ENCODE data around the gene RNF157. TPM values are rescaled to one million over a fixed set of nuclear protein-coding genes. Genes with fewer than 3 reads are reported as not detected.
A peak's percentile ranks its signal among the peaks of the same experiment; 100 is the strongest.

RNF157 gene
- total and polyA plus RNA-seq, 12 donors, result 2.3 to 6.1 (median 4.5) TPM

DNA sequence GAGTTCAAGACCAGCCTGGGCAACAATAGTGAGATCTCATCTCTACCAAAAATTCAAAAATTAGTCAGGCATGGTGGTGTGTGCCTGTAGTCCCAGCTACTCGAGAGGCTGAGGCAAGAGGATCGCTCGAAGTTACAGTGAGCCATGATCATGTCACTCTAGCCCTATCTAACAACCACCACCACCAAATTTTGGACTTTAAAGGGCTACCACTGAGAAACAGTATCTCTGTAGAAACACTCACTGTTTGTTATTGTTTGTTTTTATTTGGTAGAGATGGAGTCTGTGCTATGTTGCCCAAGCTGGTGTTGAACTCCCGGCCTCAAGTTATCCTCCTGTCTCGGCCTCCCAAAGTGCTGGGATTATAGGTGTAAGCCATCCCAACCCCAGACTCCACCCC lies 23.6 kb upstream of the RNF157 start:
- Histone ChIP-seq H3K9me3 (replicated peaks in 1 of 3) (no peaks in the 10 kb centered on the region), H3K36me3 (replicated peaks in 1 of 2) (no peaks in the 10 kb centered on the region), H3K4me3 (no peak overlapping the region), H3K27ac (peak overlapping the region in 2 of 5 donors; percentile 47 to 82), H3K27me3 (no peaks in the 10 kb centered on the region), H3K4me1 (replicated peaks in 1 of 2) (peaks cover 17 to 40% of the 10 kb centered on the region in 2 donors)
- TF ChIP-seq CTCF (IDR thresholded peaks at IDR 0.05) (no peak), POLR2A (IDR thresholded peaks at IDR 0.05) (no peak)
- intact Hi-C loops (cut with DNase I), result no loop called here
- WGBS, 4 donors, result 93 to 95% (median 95%) methylated on average over 2 to 5 of the region's 5 CpGs
- DNase-seq, result no peak

GRCh38 chr17:76262732-76263344 lies 22.5 kb upstream of the RNF157 start:
- no peaks in the 10 kb centered on the region for H3K36me3 ChIP-seq (replicated peaks in 1 of 2)
- H3K27ac ChIP-seq, result no peak overlapping the region
- no peak for DNase-seq
- no peak for TF ChIP-seq CTCF (IDR thresholded peaks at IDR 0.05)
- TF ChIP-seq POLR2A (IDR thresholded peaks at IDR 0.05), result no peak
- no peaks in the 10 kb centered on the region for H3K9me3 ChIP-seq (replicated peaks in 1 of 3)
- intact Hi-C loops (cut with DNase I), result no loop called here
- H3K4me1 ChIP-seq (replicated peaks in 1 of 2), result peaks cover 17 to 31% of the 10 kb centered on the region in 2 donors
- no peaks in the 10 kb centered on the region for H3K27me3 ChIP-seq
- 62 to 73% (median 65%) methylated on average over 9 of the region's 9 CpGs for WGBS, 4 donors
- no peak overlapping the region for H3K4me3 ChIP-seq

- intact Hi-C loops (cut with DNase I), result no loop called here
- WGBS, 4 donors, result 79 to 88% (median 84%) methylated on average over 22 to 23 of the region's 23 CpGs
- no peaks in the 10 kb centered on the region for H3K9me3 ChIP-seq (replicated peaks in 1 of 3)
- H3K27ac ChIP-seq, result no peak overlapping the region
- H3K4me3 ChIP-seq, result no peak overlapping the region
- no peaks in the 10 kb centered on the region for H3K36me3 ChIP-seq (replicated peaks in 1 of 2)
- H3K27me3 ChIP-seq, result no peaks in the 10 kb centered on the region
- no peak for TF ChIP-seq POLR2A (IDR thresholded peaks at IDR 0.05)
- no peak for TF ChIP-seq CTCF (IDR thresholded peaks at IDR 0.05)
- no peak for DNase-seq
- peaks cover 12 to 19% of the 10 kb centered on the region in 2 donors for H3K4me1 ChIP-seq (replicated peaks in 1 of 2)
Measured at GRCh38 chr17:76261421-76262215, 21.3 kb upstream of the RNF157 start.

DNA sequence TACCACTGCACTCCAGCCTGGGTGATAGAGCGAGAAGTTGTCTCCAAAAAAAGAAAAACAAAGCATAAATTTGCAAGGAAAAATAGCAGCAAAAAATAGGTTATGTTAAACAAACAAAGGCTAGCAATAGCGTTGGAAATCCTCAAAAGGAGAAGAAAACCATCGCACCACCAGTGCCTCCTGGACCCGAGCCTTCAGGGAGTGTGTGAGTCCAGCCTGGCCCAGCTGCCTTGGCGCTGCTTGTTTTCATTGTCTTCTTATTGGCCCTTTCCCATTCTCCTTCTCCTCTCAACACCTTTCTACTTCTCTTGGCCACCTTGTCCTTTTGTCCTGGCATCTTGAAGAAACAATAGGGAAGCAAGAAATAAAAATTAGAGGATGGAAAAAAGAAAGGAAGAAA lies 20.4 kb upstream of the RNF157 start:
- no peak overlapping the region for H3K4me3 ChIP-seq
- no peaks in the 10 kb centered on the region for H3K9me3 ChIP-seq (replicated peaks in 1 of 3)
- H3K27ac ChIP-seq, result no peak overlapping the region
- intact Hi-C loops (cut with DNase I), result no loop called here
- DNase-seq, result no peak
- TF ChIP-seq CTCF (IDR thresholded peaks at IDR 0.05), result no peak
- TF ChIP-seq POLR2A (IDR thresholded peaks at IDR 0.05), result no peak
- H3K27me3 ChIP-seq, result no peaks in the 10 kb centered on the region
- 72 to 89% (median 80%) methylated on average over 5 of the region's 5 CpGs for WGBS, 4 donors
- peaks cover 12 to 15% of the 10 kb centered on the region in 2 donors for H3K4me1 ChIP-seq (replicated peaks in 1 of 2)
- H3K36me3 ChIP-seq (replicated peaks in 1 of 2), result no peaks in the 10 kb centered on the region

Data from adrenal gland (tissue), 12 donors.